Measurements from ENCODE around the gene ZFAND5. TPM values are rescaled to one million over a fixed set of nuclear protein-coding genes. Genes with fewer than 3 reads are reported as not detected.
A peak's percentile ranks its signal among the peaks of the same experiment; 100 is the strongest.

ZFAND5 gene
- total and polyA plus RNA-seq, 2 of the 13 experiments (the other 11 are each of a cell fraction or from before 2014, with no cell fraction given), result 53.4 to 60.2 TPM

- 0 out of 2 replicates have a peak, but pooled peaks have one; percentile 11 for TF ChIP-seq ARID4A (CRISPR knock-in tag; IDR thresholded peaks at IDR 0.05; ENCODE audit: borderline replicate concordance)
- TF ChIP-seq ZNF615 (CRISPR knock-in tag; IDR thresholded peaks at IDR 0.05; ENCODE audit: borderline replicate concordance), result no peak
- TF ChIP-seq AGO1 (IDR thresholded peaks at IDR 0.05; ENCODE audit: low read depth, low read length, poor library complexity, severe bottlenecking), result no peak
- TF ChIP-seq ZNF547 (CRISPR knock-in tag; IDR thresholded peaks at IDR 0.05), result peak; percentile 65; the same call in 1 of the 2 replicates
- TF ChIP-seq ZFP91 (CRISPR knock-in tag; IDR thresholded peaks at IDR 0.05; ENCODE audit: borderline replicate concordance), result peak; percentile 84; the same call in 1 of the 2 replicates
- TF ChIP-seq ZBTB33 (CRISPR knock-in tag; IDR thresholded peaks at IDR 0.05), result no peak
- TF ChIP-seq ETV6 (CRISPR knock-in tag; conservative IDR thresholded peaks at IDR 0.05), result 0 out of 2 replicates have a peak, but pooled peaks have one; percentile 34
- TF ChIP-seq SRSF1 (optimal IDR thresholded peaks at IDR 0.05; ENCODE audit: low read depth, low read length), result no peak
- no peak for TF ChIP-seq RBAK (CRISPR knock-in tag; IDR thresholded peaks at IDR 0.05)
- TF ChIP-seq TBP (CRISPR knock-in tag; IDR thresholded peaks at IDR 0.05), result no peak
- no peak for TF ChIP-seq LRRFIP1 (CRISPR knock-in tag; conservative IDR thresholded peaks at IDR 0.05)
- TF ChIP-seq THRA (CRISPR knock-in tag; IDR thresholded peaks at IDR 0.05; ENCODE audit: borderline replicate concordance), result no peak; the same call in 1 of the 2 replicates
- no peak for TF ChIP-seq ZNF510 (CRISPR knock-in tag; IDR thresholded peaks at IDR 0.05; ENCODE audit: low read depth)
- no peak for TF ChIP-seq ZFP36 (IDR thresholded peaks at IDR 0.05; ENCODE audit: borderline replicate concordance, low read depth, low read length, partially characterized antibody)
Observed at GRCh38 chr9:72365525-72366256, 683 bp upstream of the ZFAND5 start (continued).

Data from HepG2 (cell line).